ENCODE data around the gene LTB4R.

LTB4R gene

DNA sequence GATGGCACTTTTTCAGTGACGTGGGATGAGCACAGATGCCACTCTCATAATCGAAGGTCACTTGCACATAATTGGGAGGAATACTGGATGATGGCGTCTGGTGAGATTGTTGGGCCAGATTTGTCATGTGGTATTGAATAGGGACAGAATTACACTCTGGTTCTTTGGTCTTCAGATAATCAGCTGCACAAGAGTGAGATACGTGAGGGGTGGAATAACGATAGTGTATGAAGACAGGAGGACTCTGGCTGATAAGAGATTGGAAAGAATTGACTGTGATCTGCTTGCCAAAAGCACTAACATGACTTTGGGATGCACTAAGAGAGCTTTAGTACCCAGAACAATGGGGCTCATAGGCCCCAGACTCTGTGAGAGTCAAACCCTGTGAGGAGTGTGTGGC is 32.9 kb upstream of the LTB4R start:
- no peak for DNase-seq (ENCODE audit: low read depth in 2 of 2)

DNA sequence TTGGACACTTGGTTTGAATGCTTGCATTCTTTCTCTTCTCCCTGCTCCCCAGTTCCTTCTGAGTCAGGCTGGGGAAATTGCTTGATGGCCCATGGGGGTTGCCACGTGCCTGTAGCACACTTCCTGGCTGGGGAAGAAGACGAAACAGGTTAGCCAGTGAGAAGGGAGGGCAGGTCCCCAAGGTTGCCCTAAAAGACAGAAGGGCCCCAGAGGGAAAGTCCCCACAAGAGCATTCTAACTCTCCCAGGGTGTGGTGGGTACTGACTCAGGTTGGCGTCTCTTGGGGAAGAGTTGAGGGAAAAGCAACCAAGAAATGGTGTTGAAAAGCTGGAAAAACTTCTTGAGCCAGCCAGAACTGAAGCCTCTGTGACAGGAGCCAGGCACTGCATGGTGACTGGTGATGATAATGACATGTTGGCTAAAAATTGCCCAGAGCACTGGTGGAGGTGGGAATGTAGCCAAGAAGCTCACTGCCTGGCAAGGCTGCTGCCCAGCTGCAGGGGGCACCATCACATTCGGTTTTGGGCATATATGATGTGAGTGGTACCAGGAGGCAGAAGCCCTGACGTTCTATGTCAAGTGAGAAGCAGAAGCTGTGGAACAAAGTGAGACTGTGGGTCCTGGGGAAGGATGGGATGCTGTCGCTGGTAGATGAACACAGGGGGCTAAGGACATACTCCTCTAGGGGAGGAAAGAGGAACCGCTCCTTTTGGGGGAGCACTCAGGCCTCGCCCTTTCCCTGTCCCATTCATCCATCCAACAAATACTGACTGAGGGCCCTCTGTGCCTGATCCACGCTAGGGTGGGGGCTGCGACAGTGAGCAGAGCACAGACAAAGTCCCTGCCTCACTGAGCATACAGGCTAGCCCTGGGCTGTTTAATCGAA is 31.8 kb upstream of the LTB4R start:
- DNase-seq (ENCODE audit: low read depth in 2 of 2): peak in 1 of 2 donors; percentile 29

DNA sequence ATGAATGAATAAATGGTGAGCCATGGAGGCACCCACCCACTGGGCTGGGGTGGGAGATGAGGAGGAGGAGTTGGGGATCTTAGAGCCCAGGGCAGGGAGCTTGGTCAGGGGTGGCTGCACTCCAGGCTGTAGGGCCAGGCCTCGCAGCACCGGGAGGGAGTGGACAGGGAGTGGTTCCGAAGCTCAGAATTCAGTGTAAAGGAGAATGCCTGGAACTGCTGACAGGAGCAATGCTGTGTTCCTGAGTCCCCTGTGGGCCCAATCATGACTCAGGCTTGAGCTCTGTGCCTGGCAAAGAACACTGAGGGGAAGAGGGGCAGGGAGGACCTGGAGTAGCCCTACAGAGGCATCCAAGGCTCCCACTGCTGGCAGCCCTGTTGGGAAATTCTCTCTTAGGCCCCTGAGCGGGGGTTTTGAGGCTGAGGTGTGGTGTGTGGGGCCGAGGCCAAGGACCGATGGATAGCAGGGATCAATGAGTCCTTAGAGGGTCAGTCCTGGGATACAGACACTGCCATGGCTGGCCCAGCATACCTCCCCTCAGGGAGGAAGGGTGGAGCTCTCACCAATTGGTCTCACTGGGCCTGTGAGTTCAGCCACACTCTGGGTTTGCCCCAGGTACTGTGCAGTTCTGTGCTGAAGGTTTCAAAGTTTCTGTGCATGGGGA is 30.4 kb upstream of the LTB4R start:
- DNase-seq (ENCODE audit: low read depth in 2 of 2): no peak

DNA sequence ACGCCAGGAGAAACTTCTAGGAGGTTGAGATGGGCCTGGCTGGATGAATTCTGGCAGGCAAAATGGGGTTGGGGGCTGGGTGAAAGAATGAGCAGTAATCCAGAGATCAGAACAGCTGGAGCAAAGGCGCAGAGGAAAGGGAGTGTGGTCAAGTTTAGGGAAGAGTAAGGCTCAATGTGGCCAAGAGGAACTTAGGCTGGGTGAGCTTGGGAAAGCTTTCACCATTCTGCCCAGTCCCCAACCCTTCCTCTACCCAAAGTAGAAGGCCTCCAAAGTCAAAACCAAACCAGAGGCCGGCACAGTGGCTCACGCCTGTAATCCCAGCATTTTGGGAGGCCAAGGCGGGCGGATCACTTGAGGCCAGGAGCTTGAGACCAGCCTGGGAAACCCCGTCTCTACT is 29.7 kb upstream of the LTB4R start:
- DNase-seq (ENCODE audit: low read depth in 2 of 2): no peak

DNA sequence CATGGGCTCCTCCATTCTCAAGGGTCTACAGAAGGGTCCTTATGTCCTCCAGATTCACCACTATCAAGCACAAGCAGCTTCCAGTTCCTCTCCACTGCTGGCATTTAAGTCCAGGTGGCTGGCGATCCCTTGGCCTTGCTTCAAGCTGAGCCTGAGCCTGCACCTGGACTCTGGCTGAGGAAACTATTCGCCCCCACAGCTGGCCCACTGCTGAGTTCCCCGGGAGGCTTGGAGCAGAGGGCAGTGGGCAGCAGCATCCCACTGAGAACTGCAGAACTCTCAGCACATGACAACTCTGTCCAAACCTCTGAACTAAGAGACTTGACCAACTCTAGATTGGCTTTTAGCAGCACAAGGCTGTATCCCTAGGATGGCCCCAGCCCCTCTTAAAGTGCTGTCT is 28.6 kb upstream of the LTB4R start:
- no peak for DNase-seq (ENCODE audit: low read depth in 2 of 2)

DNA sequence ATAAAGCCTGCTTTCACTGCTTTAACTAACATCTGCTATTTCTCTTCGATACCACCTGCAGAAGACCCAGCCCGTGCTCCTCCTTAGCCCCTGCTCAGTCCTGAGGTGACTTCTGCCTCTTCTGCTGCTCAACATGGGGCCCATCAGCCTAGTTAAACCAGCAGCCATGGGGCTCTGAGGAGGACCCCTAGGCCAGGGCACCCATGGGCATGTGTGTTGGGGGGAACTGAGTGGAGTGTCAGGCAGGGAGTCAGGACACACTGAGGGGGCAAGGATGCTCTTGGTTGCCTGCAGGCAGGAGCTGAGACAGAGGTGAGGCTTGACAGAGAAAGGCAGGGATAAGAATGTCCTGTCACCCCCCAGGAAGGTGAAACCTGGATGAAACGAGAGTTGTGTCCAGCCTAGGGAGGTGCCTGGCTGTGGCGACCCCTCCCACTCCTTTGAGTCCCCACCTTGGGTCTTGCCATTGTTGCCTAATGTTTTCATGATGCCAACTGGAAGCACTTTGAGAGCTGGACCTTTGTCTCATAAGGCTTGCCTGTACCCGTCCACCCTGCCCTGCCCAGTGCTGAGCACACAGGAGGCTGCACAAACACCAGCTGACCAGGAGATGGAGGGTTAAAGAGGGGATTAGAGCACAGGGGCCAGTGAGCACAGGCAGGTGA is 27.4 kb upstream of the LTB4R start:
- no peak for DNase-seq (ENCODE audit: low read depth in 2 of 2)

DNA sequence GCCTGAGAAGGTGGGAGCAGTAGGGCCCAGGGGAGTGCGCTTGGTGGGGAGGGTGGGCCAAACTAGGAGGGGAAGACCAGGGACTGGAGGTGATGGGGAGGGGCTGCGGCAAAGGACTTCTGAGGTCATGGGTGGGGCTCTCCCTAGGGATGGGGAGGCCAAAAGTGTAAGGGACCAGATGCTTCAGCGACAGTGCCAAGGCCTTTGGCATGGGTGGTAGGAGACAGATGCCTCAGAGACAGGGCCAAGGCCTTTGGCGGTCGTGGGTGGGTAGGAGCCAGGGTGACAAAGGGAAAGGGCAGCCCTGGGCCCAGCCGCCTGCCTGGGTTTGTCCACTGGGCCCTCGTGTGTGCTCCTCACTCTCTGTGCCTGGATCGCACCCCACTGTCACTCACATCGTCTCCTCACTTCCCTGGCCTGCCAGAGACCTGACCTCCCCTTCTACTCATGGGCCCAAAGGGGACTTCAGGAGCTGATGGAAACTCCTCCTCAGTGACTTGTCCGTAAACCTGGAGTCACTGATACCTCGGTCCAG is 26.7 kb upstream of the LTB4R start:
- no peak for DNase-seq (ENCODE audit: low read depth in 2 of 2)

DNA sequence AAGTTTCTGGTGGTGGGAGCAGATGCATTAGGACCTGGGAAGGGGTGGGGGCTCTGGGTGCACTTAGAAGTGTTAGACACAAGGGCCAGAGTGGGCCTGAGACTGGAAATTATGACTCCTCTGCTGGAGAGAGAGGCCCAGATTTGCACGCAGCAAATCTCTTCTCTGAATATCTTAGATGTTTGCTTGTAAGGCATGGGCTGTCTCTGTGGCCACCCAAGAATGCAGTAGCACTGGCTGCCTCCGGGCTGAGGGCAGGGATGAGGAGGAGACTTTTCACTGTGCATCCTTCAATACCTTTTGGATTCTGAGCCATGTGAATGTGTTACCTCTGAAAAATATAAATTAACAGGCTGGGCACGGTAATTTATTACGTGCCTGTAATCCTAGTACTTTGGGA is 26.0 kb upstream of the LTB4R start:
- DNase-seq (ENCODE audit: low read depth in 2 of 2): no peak

DNA sequence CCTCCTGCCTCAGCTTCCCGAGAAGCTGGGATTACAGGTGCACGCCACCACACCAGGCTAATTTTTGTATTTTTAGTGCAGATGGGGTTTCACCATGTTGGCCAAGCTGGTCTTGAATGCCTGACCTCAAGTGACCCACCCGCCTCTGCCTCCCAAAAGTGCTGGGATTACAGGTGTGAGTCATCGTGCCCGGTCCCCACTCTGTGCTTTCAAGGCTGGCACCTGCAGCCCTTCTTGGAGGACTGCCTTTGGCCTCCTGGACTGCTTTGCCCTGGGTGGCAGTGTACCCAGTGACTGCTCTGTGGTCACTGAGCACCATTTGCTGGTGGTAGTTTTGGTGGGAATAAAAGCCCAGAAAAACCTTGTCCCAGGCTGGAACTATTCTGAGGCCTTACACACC is 24.3 kb upstream of the LTB4R start:
- DNase-seq (ENCODE audit: low read depth in 2 of 2): no peak

DNA sequence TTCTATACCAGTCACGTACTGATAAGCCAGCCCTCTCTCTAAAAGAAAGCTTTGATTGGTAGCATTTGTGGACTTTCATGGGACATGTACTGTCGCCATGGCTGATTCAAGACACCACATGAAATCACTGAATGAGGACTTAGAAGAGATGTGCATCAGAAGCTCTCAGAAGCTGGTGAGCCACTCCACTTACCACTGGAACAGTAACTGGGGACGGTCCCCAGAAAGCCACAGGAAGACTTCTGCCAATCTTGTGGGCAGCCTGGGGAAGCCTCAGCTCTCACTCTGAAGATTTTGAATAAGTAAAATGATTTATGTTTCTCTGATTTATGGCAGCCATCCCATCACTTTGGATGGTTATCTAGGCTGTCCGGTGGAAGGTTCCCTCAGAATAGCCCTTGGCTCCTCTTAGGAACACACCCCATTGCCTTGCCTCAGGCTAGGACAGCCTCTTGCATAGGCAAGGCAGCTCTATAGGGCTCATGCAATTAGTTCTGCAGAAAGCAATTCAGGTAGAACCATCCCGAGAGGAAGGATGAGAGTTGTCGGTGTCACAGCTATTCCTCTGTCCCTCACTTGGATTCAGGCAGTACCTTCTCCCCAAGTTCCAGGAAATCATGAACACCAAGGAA is 21.5 kb upstream of the LTB4R start:
- no peak for DNase-seq (ENCODE audit: low read depth in 2 of 2)

DNA sequence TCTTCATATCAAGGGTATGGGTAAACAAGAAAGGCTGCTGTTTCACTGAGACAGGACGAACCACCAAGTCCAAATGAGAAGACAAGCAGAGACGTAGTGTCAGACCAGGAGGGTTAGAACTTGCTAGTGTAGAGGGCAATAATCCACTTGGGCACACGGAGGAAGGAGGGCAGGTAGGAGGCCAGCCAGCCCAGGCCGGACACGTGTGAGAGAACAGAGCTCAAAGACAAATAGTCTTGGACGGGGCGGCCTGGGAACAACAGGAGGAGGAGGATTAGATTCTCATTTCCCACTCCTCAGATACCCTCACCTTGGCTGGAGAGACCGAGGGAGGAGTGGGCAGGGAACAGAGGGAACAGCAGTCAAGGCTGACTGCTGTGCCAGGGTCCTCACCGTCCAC is 20.6 kb upstream of the LTB4R start:
- no peak for DNase-seq (ENCODE audit: low read depth in 2 of 2)

DNA sequence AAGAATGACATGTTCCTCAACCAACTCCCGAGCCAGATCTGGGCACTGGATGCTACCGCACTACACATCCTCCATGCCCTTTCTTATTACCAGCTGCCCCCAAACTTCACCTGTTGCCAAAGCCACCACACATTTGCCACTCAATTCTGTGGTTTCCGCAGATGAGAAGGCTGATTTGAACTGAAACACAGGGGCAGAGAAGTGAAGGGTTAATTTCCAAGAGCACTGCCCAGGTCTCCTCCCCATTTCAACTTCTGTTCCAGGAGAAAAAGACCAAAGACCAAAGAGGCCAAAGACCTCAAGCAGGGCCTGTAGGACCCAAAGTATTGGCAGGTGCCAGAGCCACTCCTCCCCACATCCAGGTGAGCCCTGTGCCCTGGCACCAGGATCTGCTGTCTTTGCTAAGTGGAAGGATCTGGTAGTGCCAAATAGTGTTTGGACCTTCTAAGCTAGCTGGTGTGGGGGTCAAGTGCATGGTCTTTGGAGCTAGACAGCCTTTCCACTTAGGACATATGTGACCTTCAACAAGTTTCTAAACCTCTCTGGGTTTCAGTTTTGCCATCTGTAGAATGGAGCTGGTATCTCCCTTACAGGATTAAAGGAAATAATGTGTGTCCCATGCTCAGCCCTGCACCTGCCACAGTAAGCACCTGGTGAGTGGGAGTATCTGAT is 19.7 kb upstream of the LTB4R start:
- no peak for DNase-seq (ENCODE audit: low read depth in 2 of 2)

DNA sequence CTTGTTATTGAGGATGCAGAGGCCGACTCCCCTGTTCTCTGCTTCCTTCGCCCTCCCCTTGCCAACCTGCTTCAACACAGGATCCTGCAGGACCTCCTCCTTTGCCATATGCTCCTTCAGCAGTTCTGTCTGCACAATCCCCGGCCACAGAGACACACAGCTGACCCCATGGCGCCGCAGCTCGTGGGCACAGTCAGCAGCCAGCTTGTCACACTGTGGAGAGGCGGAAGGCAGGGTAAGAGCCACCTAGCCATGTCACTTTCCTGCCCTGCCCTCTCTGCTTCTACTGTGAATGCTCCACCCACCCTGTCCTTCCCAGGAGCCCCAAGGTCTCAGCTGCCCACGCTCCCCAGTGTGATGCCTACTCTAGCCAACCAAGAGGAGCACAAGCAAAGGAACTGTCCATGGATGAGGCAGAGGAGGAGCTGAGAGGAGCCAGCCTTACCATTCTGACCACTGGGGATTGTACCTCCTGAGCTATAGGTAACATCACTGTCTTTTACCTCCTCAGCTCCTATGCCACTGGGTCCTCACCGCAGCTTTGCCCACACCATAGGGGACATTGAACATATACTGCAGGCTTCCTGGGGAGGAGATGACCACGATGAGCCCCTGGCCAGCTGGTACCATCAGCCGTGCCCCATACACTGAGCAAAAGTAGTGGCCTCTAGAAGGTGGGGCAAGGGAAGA is 19.0 kb upstream of the LTB4R start:
- DNase-seq (ENCODE audit: low read depth in 2 of 2): no peak

DNA sequence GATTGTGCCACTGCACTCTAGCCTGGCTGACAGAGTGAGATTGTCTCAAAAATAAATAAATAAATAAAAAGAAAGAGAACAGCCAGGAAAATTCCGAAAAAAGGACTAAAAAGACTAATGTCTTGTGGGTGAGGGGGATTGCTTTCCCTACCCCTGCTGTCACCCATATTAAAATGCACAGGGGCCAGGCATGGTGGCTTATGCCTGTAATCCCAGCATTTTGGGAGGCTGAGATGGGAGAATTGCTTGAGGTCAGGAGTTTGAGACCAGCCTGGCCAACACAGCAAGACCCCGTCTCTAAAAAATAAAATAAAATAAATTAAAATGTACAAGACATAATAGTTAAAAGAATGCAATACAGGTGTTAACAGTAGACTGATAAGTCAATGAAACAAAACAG is 17.8 kb upstream of the LTB4R start:
- no peak for DNase-seq (ENCODE audit: low read depth in 2 of 2)

DNA sequence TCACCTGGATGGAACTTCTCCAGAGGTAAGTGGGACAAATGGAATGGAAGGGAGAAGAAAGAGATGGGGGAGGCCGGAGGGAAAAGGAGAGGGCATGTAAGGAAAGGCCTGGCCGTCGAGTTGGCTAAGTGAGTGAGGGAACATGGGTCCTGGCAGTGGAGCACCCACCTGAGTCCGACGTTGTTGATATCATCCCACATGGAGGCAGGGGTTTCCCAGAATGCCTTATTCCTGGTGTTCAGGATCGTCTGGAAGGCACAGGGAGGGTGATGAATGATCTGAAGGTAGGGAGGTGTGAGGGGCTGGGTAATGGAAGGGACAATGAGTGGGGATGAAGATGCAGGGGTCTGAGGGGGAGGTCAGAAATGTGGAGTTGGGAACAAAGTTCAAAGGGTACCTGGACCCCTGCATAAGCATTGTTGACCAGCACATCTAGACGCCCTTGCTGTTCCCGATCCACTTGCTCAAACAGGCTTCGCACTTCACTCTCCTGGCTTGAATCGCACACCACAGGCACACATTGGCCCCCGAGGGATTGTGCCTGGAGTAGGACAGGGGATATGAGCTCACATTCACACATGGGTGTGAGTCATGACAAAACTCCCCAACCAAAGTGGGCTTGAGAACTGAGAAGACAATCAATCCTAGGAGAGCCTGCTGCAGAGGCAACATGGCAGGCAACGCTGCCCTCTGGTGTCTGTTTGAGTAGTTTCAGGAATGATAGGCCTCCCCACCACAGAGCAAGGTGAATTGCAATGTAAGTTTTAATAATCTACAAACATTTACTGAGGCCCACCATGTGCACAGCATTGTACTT is 14.8 kb upstream of the LTB4R start:
- peak in 1 of 2 donors; percentile 49 for DNase-seq (ENCODE audit: low read depth in 2 of 2)

DNA sequence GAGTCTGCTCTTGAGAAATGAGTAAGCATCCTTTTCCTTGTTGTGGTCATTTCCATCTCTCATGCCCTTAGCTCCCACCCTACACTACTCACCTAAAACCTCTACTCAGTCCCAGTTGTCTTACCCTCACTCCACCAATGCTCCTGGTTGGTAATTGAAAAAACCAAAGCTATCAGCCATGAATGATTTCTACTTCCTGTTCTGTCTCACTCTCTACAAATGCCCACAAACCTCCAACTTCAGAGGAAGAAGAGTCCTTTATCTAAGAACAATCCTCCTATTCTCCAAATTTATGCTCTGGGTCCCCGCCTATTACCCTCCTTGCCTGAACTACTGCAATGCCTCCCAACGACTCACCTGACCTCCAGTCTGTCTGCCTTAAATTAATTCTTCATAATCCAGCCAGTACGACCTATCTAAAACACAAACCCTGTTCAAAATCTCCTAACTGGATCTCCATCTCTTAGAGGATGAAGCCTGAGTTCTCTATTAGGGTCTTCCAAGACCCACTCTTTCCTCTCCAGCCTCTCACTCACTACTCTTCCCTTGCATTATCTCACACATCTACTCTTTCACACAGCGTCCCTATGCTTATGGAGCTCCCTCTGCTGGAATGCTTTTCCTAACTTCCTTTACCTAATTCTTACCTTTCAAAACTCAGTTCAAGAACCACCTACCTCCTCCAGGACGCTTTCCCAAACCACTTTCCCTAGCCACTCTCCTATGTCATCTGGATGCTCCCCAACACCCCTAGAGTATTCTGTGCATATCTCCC is 13.9 kb upstream of the LTB4R start:
- no peak for DNase-seq (ENCODE audit: low read depth in 2 of 2)

DNA sequence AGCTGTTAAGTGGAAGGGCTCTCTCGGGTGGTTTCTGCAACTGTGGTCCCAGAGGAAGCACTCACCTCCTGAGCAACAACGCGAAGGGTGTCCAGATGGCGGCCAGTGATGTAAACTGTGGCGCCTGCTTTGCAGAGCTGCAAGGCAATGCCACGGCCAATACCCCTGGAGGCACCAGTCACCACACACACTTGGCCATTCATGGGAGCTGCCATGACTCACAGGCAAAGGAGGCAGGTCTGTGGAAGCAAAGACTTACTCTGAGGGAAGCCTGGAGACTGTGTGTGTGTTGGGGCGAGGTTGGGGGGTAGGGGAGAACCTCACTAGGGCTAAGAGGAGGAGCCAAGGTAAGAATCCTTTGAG is 12.4 kb upstream of the LTB4R start:
- DNase-seq (ENCODE audit: low read depth in 2 of 2): no peak

DNA sequence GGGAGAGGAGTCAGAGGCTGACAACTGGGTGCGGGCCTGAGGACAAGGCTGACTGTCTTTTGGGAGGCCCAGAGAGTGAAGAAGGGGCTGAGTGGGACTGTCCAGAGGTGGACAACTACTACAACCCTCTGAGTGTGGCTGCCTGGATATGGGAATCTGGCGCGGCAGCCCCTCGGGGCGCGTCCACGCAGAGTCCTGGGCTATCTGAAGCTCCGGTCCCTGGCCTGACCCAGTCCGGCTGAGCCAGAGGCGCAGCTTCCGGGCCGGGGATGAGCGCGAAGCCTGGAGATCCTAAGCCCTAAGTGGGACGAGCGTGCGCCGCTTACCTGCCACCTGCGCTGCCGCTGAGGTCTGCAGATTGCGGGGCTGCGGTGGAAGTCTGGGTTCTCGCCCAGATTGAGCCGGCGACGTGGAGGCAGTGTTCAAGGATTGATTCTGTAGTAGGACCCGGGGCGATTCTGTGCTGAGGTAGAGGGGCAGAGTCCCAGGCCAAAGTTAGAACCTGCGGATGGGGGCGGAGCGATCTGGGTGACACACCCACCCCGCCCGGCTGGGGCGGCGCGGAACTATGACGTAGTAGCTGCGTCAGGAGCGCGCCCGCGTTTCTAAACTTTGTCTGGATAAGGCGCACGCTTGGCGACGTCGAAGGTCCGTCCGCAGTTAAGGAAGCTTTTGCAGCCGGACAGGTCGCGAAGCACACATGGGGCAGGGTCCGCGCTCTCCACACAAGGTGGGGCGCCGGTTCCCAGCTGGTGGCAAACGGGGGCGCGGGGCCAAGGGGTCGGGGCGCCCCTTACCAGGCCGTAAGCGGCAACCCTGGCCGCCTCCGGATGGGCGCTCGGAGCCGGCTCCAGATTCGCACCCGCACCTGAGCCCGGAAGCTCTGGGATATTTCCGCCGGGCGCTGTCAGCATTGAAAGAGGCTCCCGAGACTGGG is 11.8 kb upstream of the LTB4R start, which contains the start of the genes DHRS1 and NOP9:
Gene DHRS1, minus strand, starts transcription at position 526 of the 937 bp plus-strand sequence. CDS start 674 bp downstream, outside the sequence.
Gene NOP9, plus strand, starts transcription at position 596 of the 937 bp plus-strand sequence. Its CDS starts 105 bp downstream, at position 701.
- peak; percentile 77 to 93 for DNase-seq (ENCODE audit: low read depth in 2 of 2)
